Lung microvascular endothelial cell (primary cell): ENCODE measurements around the gene CCL26. TPM values are rescaled to one million over a fixed set of nuclear protein-coding genes. Genes with fewer than 3 reads are reported as not detected.
"Not testable (repeated sequence)": the region's sequence is repeated elsewhere in the genome, so short reads cannot be mapped to it uniquely, and the experiment has no call there.

Source experiments
- DNase-seq, 2 donors: peaks; one replicate each; pipeline versions ENCODE4 v3.0.0 to v3.0.0-alpha.2; 2010; ENCODE audit warnings: low read depth in 2 of 2
- total RNA-seq: library from RNA; depleted of rRNA; stranded (reverse); fragments of >200 nt; gene quantifications from 2 replicates; pipeline ENCODE4 v1.2.1, GENCODE V29; 2014

Gene CCL26
- total RNA-seq, 1 donor from 2014 or later = not detected

- peak; percentile 99 to 100 for DNase-seq
Measured at GRCh38 chr7:75738975-75739795, 32.8 kb downstream of the CCL26 start.

GRCh38 chr7:75738604-75738974, 33.4 kb downstream of the CCL26 start, which contains the start of gene HIP1:
Gene HIP1, minus strand, starts transcription at chr7:75738941. Its CDS starts 21 bp downstream, at chr7:75738920.
- DNase-seq = no peak

- DNase-seq = peak in 1 of 2 donors; percentile 34
Measured at GRCh38 chr7:75737856-75738603, 34.0 kb downstream of the CCL26 start.

GRCh38 chr7:75735581-75736350, 36.2 kb downstream of the CCL26 start:
- no peak for DNase-seq

GRCh38 chr7:75734586-75735458, 37.2 kb downstream of the CCL26 start:
- peak in 1 of 2 donors; percentile 75 for DNase-seq

GRCh38 chr7:75732764-75733630, 39.0 kb downstream of the CCL26 start:
- peak in 1 of 2 donors; percentile 84 for DNase-seq

- peak in 1 of 2 donors; percentile 43 for DNase-seq
Measured at GRCh38 chr7:75732016-75732521, 39.9 kb downstream of the CCL26 start.

GRCh38 chr7:75729851-75730274, 42.1 kb downstream of the CCL26 start:
- no peak for DNase-seq

- peak in 1 of 2 donors; percentile 30 for DNase-seq
Measured at GRCh38 chr7:75727881-75728593, 44.0 kb downstream of the CCL26 start.

- not testable (repeated sequence) for DNase-seq
Measured at GRCh38 chr7:75727351-75727750, 44.7 kb downstream of the CCL26 start.

- DNase-seq = no peak
Measured at GRCh38 chr7:75725306-75725705, 46.7 kb downstream of the CCL26 start.

- no peak for DNase-seq
Measured at GRCh38 chr7:75723444-75723843, 48.6 kb downstream of the CCL26 start.

GRCh38 chr7:75722373-75722772, 49.6 kb downstream of the CCL26 start:
- peak in 1 of 2 donors; percentile 41 for DNase-seq

- DNase-seq = not testable (repeated sequence)
Measured at GRCh38 chr7:75721922-75722321, 50.1 kb downstream of the CCL26 start.

GRCh38 chr7:75721426-75721825, 50.6 kb downstream of the CCL26 start:
- DNase-seq = no peak

GRCh38 chr7:75719626-75720025, 52.4 kb downstream of the CCL26 start:
- no peak for DNase-seq
